ENCODE data around the gene DHX38.

DHX38 gene

GRCh38 chr16:72134507-72134906 lies 40.9 kb downstream of the DHX38 start:
- WGBS, 2 donors (ENCODE audit: extremely low coverage in 2 of 2, insufficient read length in 2 of 2, insufficient replicate concordance in 1 of 2): no CpG with 5 or more reads among the region's 2 CpGs
- Histone ChIP-seq H2AK5ac (ENCODE audit: low read depth, low read length) (no peak overlapping the region), H3K9me3 (replicated peaks in 1 of 2; ENCODE audit: control insufficient read depth in 2 of 2, insufficient read depth in 1 of 2, low read depth in 1 of 2, low read length in 2 of 2) (no peaks in the 10 kb centered on the region), H3K36me3 (replicated peaks in 1 of 2; ENCODE audit: control insufficient read depth in 2 of 2, insufficient read depth in 2 of 2, low read length in 2 of 2) (no peaks in the 10 kb centered on the region), H2BK12ac (ENCODE audit: low read length) (no peak overlapping the region), H3K14ac (ENCODE audit: low read length) (no peak overlapping the region), H3K27me3 (ENCODE audit: control insufficient read depth in 3 of 3, insufficient read depth in 3 of 3, low read depth in 1 of 3, low read length in 3 of 3) (no peaks in the 10 kb centered on the region), H3K4me2 (ENCODE audit: insufficient read depth, low read length, poor library complexity, severe bottlenecking) (no peak overlapping the region), H4K8ac (ENCODE audit: low read depth, low read length) (no peak overlapping the region), H3K4ac (ENCODE audit: low read length) (no peak overlapping the region), H2BK120ac (ENCODE audit: low read depth, low read length) (no peak overlapping the region), H4K91ac (ENCODE audit: low read depth, low read length, poor library complexity) (no peak overlapping the region), H3K23ac (ENCODE audit: low read depth, low read length, poor library complexity) (no peak overlapping the region), H3K4me1 (ENCODE audit: control insufficient read depth in 2 of 2, insufficient read depth in 1 of 2, low read depth in 1 of 2, low read length in 2 of 2) (peaks cover 0 to 2% of the 10 kb centered on the region in 2 donors), H3K9ac (ENCODE audit: low read depth, low read length, poor library complexity) (no peak overlapping the region), H3K79me1 (ENCODE audit: low read depth, low read length) (no peaks in the 10 kb centered on the region), H3K18ac (ENCODE audit: low read length) (no peak overlapping the region), H2BK5ac (ENCODE audit: low read length) (no peak overlapping the region), H2BK15ac (ENCODE audit: low read length) (no peak overlapping the region), H2AFZ (ENCODE audit: low read length) (no peak overlapping the region), H3K4me3 (ENCODE audit: low read length in 2 of 2) (no peak overlapping the region), H3K27ac (replicated peaks; ENCODE audit: low read length) (no peak overlapping the region)
- DNase-seq (ENCODE audit: low spot score): no peak

GRCh38 chr16:72137380-72138063 lies 43.9 kb downstream of the DHX38 start:
- Histone ChIP-seq H2BK12ac (ENCODE audit: low read length) (no peak overlapping the region), H2BK120ac (ENCODE audit: low read depth, low read length) (no peak overlapping the region), H2BK15ac (ENCODE audit: low read length) (no peak overlapping the region), H3K23ac (ENCODE audit: low read depth, low read length, poor library complexity) (no peak overlapping the region), H3K27ac (replicated peaks; ENCODE audit: low read length) (no peak overlapping the region), H3K14ac (ENCODE audit: low read length) (no peak overlapping the region), H3K79me1 (ENCODE audit: low read depth, low read length) (no peaks in the 10 kb centered on the region), H4K8ac (ENCODE audit: low read depth, low read length) (no peak overlapping the region), H4K91ac (ENCODE audit: low read depth, low read length, poor library complexity) (no peak overlapping the region), H2BK5ac (ENCODE audit: low read length) (no peak overlapping the region), H3K9ac (ENCODE audit: low read depth, low read length, poor library complexity) (no peak overlapping the region), H3K4me1 (ENCODE audit: control insufficient read depth in 2 of 2, insufficient read depth in 1 of 2, low read depth in 1 of 2, low read length in 2 of 2) (no peaks in the 10 kb centered on the region), H3K4me3 (ENCODE audit: low read length in 2 of 2) (no peak overlapping the region), H3K9me3 (replicated peaks in 1 of 2; ENCODE audit: control insufficient read depth in 2 of 2, insufficient read depth in 1 of 2, low read depth in 1 of 2, low read length in 2 of 2) (no peaks in the 10 kb centered on the region), H3K27me3 (ENCODE audit: control insufficient read depth in 3 of 3, insufficient read depth in 3 of 3, low read depth in 1 of 3, low read length in 3 of 3) (no peaks in the 10 kb centered on the region), H3K4ac (ENCODE audit: low read length) (no peak overlapping the region), H3K18ac (ENCODE audit: low read length) (no peak overlapping the region), H2AFZ (ENCODE audit: low read length) (no peak overlapping the region), H3K36me3 (replicated peaks in 1 of 2; ENCODE audit: control insufficient read depth in 2 of 2, insufficient read depth in 2 of 2, low read length in 2 of 2) (no peaks in the 10 kb centered on the region), H2AK5ac (ENCODE audit: low read depth, low read length) (no peak overlapping the region), H3K4me2 (ENCODE audit: insufficient read depth, low read length, poor library complexity, severe bottlenecking) (no peak overlapping the region)
- DNase-seq (ENCODE audit: low spot score): no peak
- no CpG with 5 or more reads among the region's 15 CpGs for WGBS, 2 donors (ENCODE audit: extremely low coverage in 2 of 2, insufficient read length in 2 of 2, insufficient replicate concordance in 1 of 2)

GRCh38 chr16:72138064-72138572 lies 44.5 kb downstream of the DHX38 start:
- H3K27ac ChIP-seq (replicated peaks; ENCODE audit: low read length): no peak overlapping the region
- H3K4me1 ChIP-seq (ENCODE audit: control insufficient read depth in 2 of 2, insufficient read depth in 1 of 2, low read depth in 1 of 2, low read length in 2 of 2): no peaks in the 10 kb centered on the region
- no peak overlapping the region for H2BK120ac ChIP-seq (ENCODE audit: low read depth, low read length)
- WGBS, 2 donors (ENCODE audit: extremely low coverage in 2 of 2, insufficient read length in 2 of 2, insufficient replicate concordance in 1 of 2): no CpG with 5 or more reads among the region's 4 CpGs
- H3K18ac ChIP-seq (ENCODE audit: low read length): no peak overlapping the region
- no peak overlapping the region for H3K4me2 ChIP-seq (ENCODE audit: insufficient read depth, low read length, poor library complexity, severe bottlenecking)
- no peak overlapping the region for H4K91ac ChIP-seq (ENCODE audit: low read depth, low read length, poor library complexity)
- H2BK5ac ChIP-seq (ENCODE audit: low read length): no peak overlapping the region
- H2BK12ac ChIP-seq (ENCODE audit: low read length): no peak overlapping the region
- H2AFZ ChIP-seq (ENCODE audit: low read length): no peak overlapping the region
- no peaks in the 10 kb centered on the region for H3K27me3 ChIP-seq (ENCODE audit: control insufficient read depth in 3 of 3, insufficient read depth in 3 of 3, low read depth in 1 of 3, low read length in 3 of 3)
- H3K9ac ChIP-seq (ENCODE audit: low read depth, low read length, poor library complexity): no peak overlapping the region
- no peak overlapping the region for H2BK15ac ChIP-seq (ENCODE audit: low read length)
- no peak overlapping the region for H2AK5ac ChIP-seq (ENCODE audit: low read depth, low read length)
- H4K8ac ChIP-seq (ENCODE audit: low read depth, low read length): no peak overlapping the region
- no peak overlapping the region for H3K4me3 ChIP-seq (ENCODE audit: low read length in 2 of 2)
- no peak overlapping the region for H3K23ac ChIP-seq (ENCODE audit: low read depth, low read length, poor library complexity)
- no peak for DNase-seq (ENCODE audit: low spot score)
- H3K9me3 ChIP-seq (replicated peaks in 1 of 2; ENCODE audit: control insufficient read depth in 2 of 2, insufficient read depth in 1 of 2, low read depth in 1 of 2, low read length in 2 of 2): no peaks in the 10 kb centered on the region
- no peaks in the 10 kb centered on the region for H3K79me1 ChIP-seq (ENCODE audit: low read depth, low read length)
- H3K4ac ChIP-seq (ENCODE audit: low read length): no peak overlapping the region
- H3K36me3 ChIP-seq (replicated peaks in 1 of 2; ENCODE audit: control insufficient read depth in 2 of 2, insufficient read depth in 2 of 2, low read length in 2 of 2): no peaks in the 10 kb centered on the region
- no peak overlapping the region for H3K14ac ChIP-seq (ENCODE audit: low read length)

GRCh38 chr16:72139908-72140307 lies 46.3 kb downstream of the DHX38 start:
- Histone ChIP-seq H2AK5ac (ENCODE audit: low read depth, low read length) (no peak overlapping the region), H3K27me3 (ENCODE audit: control insufficient read depth in 3 of 3, insufficient read depth in 3 of 3, low read depth in 1 of 3, low read length in 3 of 3) (no peaks in the 10 kb centered on the region), H3K79me1 (ENCODE audit: low read depth, low read length) (no peaks in the 10 kb centered on the region), H2BK12ac (ENCODE audit: low read length) (no peak overlapping the region), H3K4ac (ENCODE audit: low read length) (no peak overlapping the region), H3K4me3 (ENCODE audit: low read length in 2 of 2) (no peak overlapping the region), H3K9me3 (replicated peaks in 1 of 2; ENCODE audit: control insufficient read depth in 2 of 2, insufficient read depth in 1 of 2, low read depth in 1 of 2, low read length in 2 of 2) (no peaks in the 10 kb centered on the region), H3K27ac (replicated peaks; ENCODE audit: low read length) (no peak overlapping the region), H3K4me2 (ENCODE audit: insufficient read depth, low read length, poor library complexity, severe bottlenecking) (no peak overlapping the region), H2BK120ac (ENCODE audit: low read depth, low read length) (no peak overlapping the region), H2BK5ac (ENCODE audit: low read length) (no peak overlapping the region), H3K36me3 (replicated peaks in 1 of 2; ENCODE audit: control insufficient read depth in 2 of 2, insufficient read depth in 2 of 2, low read length in 2 of 2) (no peaks in the 10 kb centered on the region), H3K18ac (ENCODE audit: low read length) (no peak overlapping the region), H3K9ac (ENCODE audit: low read depth, low read length, poor library complexity) (no peak overlapping the region), H4K8ac (ENCODE audit: low read depth, low read length) (no peak overlapping the region), H3K4me1 (ENCODE audit: control insufficient read depth in 2 of 2, insufficient read depth in 1 of 2, low read depth in 1 of 2, low read length in 2 of 2) (no peaks in the 10 kb centered on the region), H2AFZ (ENCODE audit: low read length) (no peak overlapping the region), H4K91ac (ENCODE audit: low read depth, low read length, poor library complexity) (no peak overlapping the region), H2BK15ac (ENCODE audit: low read length) (no peak overlapping the region), H3K23ac (ENCODE audit: low read depth, low read length, poor library complexity) (no peak overlapping the region), H3K14ac (ENCODE audit: low read length) (no peak overlapping the region)
- WGBS, 2 donors (ENCODE audit: extremely low coverage in 2 of 2, insufficient read length in 2 of 2, insufficient replicate concordance in 1 of 2): no CpG with 5 or more reads among the region's 2 CpGs
- DNase-seq (ENCODE audit: low spot score): no peak
